WTC11 (cell line): Measurements from ENCODE around the gene KCNK17. TPM values are rescaled to one million over a fixed set of nuclear protein-coding genes. Genes with fewer than 3 reads are reported as not detected.

ENCODE experiments used
- ATAC-seq: fragments of 200-7000 bp; cut with Tn5 transposase; 2 replicates; pipeline ENCODE4 v1.10.0; 2021; ENCODE audit warnings: mild to moderate bottlenecking, moderate library complexity
- CTCF ChIA-PET: fragments of 300-600 bp; sonication (Branson Sonifier 250); formaldehyde crosslinking; loops from one replicate; lab custom pipeline; 2021; ENCODE audit warnings: antibody characterized with exemption; lab: Charles Lee
- POLR2A ChIA-PET: fragments of 350-600 bp; sonication (Branson Sonifier 250); formaldehyde crosslinking; loops from one replicate; lab custom pipeline; 2021; ENCODE audit warnings: antibody characterized with exemption; lab: Charles Lee
- DNase-seq: peaks from one replicate; pipeline ENCODE4 v3.0.0; 2021; ENCODE audit warnings: low spot score
- H3K27ac Mint-ChIP-seq: 2 replicates; pipeline ENCODE4 v1.8.0; 2021; ENCODE audit warnings: mixed read lengths
- H3K27me3 Mint-ChIP-seq: 2 replicates; pipeline ENCODE4 v1.8.0; 2021; ENCODE audit warnings: low read depth, mild to moderate bottlenecking, moderate library complexity, mixed read lengths
- H3K36me3 Mint-ChIP-seq: 2 replicates; pipeline ENCODE4 v1.8.0; 2021; ENCODE audit warnings: mixed read lengths
- H3K4me1 Mint-ChIP-seq: 2 replicates; pipeline ENCODE4 v1.8.0; 2022; ENCODE audit warnings: mixed read lengths
- H3K4me3 Mint-ChIP-seq: 2 replicates; pipeline ENCODE4 v1.8.0; 2021; ENCODE audit warnings: mild to moderate bottlenecking, moderate library complexity, mixed read lengths
- H3K9me3 Mint-ChIP-seq: 2 replicates; pipeline ENCODE4 v1.8.0; 2021; ENCODE audit warnings: mixed read lengths
- FOXK1 ChIP-seq: sonication (generic); formaldehyde crosslinking; IDR thresholded peaks from 2 replicates; pipeline ENCODE4 v1.8.0; 2022; ENCODE audit warnings: mild to moderate bottlenecking, moderate library complexity, missing genetic modification reagents
- GRHL2 ChIP-seq: fragments of 250-450 bp; sonication (Bioruptor Pico); IDR thresholded peaks from 2 replicates; pipeline ENCODE4 v1.8.0; 2022; ENCODE audit warnings: mild to moderate bottlenecking, moderate library complexity; ENCODE audit not compliant: insufficient replicate concordance, severe bottlenecking
- GTF2I ChIP-seq: fragments of 250-450 bp; sonication (Bioruptor Pico); conservative IDR thresholded peaks from 2 replicates; pipeline ENCODE4 v1.4.0; 2021; ENCODE audit warnings: mild to moderate bottlenecking
- HMGA2 ChIP-seq: fragments of 250-450 bp; sonication (Bioruptor Pico); IDR thresholded peaks from 2 replicates; pipeline ENCODE4 v1.4.0; 2021; ENCODE audit warnings: mild to moderate bottlenecking, moderate library complexity
- NR1H2 ChIP-seq: sonication (generic); formaldehyde crosslinking; IDR thresholded peaks from 2 replicates; pipeline ENCODE4 v1.9.0; 2021; ENCODE audit warnings: mild to moderate bottlenecking, moderate library complexity, missing genetic modification reagents
- NR2C2 ChIP-seq: sonication (generic); formaldehyde crosslinking; IDR thresholded peaks from 2 replicates; pipeline ENCODE4 v1.8.0; 2022; ENCODE audit warnings: mild to moderate bottlenecking, missing genetic modification reagents
- RELA ChIP-seq: sonication (generic); formaldehyde crosslinking; IDR thresholded peaks from 2 replicates; pipeline ENCODE4 v1.8.1; 2022; ENCODE audit warnings: missing genetic modification reagents, mild to moderate bottlenecking, borderline replicate concordance
- RORB ChIP-seq: fragments of 250-450 bp; sonication (Bioruptor Pico); IDR thresholded peaks from 2 replicates; pipeline ENCODE4 v1.9.0; 2021; ENCODE audit warnings: mild to moderate bottlenecking
- SMAD3 ChIP-seq: sonication (generic); formaldehyde crosslinking; IDR thresholded peaks from 2 replicates; pipeline ENCODE4 v1.8.0; 2022; ENCODE audit warnings: missing genetic modification reagents, mild to moderate bottlenecking, borderline replicate concordance
- TP53 ChIP-seq: sonication (generic); formaldehyde crosslinking; IDR thresholded peaks from 2 replicates; pipeline ENCODE4 v1.8.1; 2023; ENCODE audit warnings: mild to moderate bottlenecking, missing genetic modification reagents
- total RNA-seq: library from RNA; stranded (reverse); gene quantifications from 3 replicates; pipeline ENCODE4 v1.2.3, GENCODE V29; 2021
- TF ChIP-seq, protein P1 (sequence below): fragments of 250-450 bp; sonication (Bioruptor Pico); IDR thresholded peaks from 2 replicates; pipeline ENCODE4 v1.9.0; 2021; ENCODE audit warnings: mild to moderate bottlenecking, borderline replicate concordance
- TF ChIP-seq, protein P2 (sequence below): fragments of 250-450 bp; sonication (Bioruptor Pico); conservative IDR thresholded peaks from 2 replicates; pipeline ENCODE4 v1.9.0; 2021; ENCODE audit warnings: mild to moderate bottlenecking
- TF ChIP-seq, protein P3 (sequence below): sonication (generic); formaldehyde crosslinking; IDR thresholded peaks from 2 replicates; pipeline ENCODE4 v1.8.1; 2022; ENCODE audit warnings: missing genetic modification reagents, borderline replicate concordance
- TF ChIP-seq, protein P4 (sequence below): fragments of 250-450 bp; sonication (Bioruptor Pico); IDR thresholded peaks from 2 replicates; pipeline ENCODE4 v2.1.2; 2022; ENCODE audit warnings: mild to moderate bottlenecking, moderate library complexity

KCNK17 gene
- total RNA-seq, 1 experiment from 2014 or later, result 2.1 TPM

- ATAC-seq (no peak), DNase-seq (no peak)
- Mint-ChIP-seq H3K4me1 (peaks cover 9% of the 10 kb centered on the region), H3K27me3 (peaks cover 2% of the 10 kb centered on the region; the same call in 1 of the 2 replicates), H3K36me3 (peaks cover 2% of the 10 kb centered on the region), H3K4me3 (no peak overlapping the region), H3K27ac (no peak overlapping the region), H3K9me3 (peaks cover 6% of the 10 kb centered on the region)
- TF ChIP-seq SMAD3 (CRISPR knock-in tag) (no peak), HMGA2 (CRISPR knock-in tag) (no peak), TP53 (no peak), RELA (no peak), GTF2I (CRISPR knock-in tag) (no peak), FOXK1 (CRISPR knock-in tag) (no peak), GRHL2 (CRISPR knock-in tag) (no peak), NR1H2 (CRISPR knock-in tag) (no peak), RORB (CRISPR knock-in tag) (no peak), NR2C2 (CRISPR knock-in tag) (no peak)
- TF ChIP-seq, protein P1, sequence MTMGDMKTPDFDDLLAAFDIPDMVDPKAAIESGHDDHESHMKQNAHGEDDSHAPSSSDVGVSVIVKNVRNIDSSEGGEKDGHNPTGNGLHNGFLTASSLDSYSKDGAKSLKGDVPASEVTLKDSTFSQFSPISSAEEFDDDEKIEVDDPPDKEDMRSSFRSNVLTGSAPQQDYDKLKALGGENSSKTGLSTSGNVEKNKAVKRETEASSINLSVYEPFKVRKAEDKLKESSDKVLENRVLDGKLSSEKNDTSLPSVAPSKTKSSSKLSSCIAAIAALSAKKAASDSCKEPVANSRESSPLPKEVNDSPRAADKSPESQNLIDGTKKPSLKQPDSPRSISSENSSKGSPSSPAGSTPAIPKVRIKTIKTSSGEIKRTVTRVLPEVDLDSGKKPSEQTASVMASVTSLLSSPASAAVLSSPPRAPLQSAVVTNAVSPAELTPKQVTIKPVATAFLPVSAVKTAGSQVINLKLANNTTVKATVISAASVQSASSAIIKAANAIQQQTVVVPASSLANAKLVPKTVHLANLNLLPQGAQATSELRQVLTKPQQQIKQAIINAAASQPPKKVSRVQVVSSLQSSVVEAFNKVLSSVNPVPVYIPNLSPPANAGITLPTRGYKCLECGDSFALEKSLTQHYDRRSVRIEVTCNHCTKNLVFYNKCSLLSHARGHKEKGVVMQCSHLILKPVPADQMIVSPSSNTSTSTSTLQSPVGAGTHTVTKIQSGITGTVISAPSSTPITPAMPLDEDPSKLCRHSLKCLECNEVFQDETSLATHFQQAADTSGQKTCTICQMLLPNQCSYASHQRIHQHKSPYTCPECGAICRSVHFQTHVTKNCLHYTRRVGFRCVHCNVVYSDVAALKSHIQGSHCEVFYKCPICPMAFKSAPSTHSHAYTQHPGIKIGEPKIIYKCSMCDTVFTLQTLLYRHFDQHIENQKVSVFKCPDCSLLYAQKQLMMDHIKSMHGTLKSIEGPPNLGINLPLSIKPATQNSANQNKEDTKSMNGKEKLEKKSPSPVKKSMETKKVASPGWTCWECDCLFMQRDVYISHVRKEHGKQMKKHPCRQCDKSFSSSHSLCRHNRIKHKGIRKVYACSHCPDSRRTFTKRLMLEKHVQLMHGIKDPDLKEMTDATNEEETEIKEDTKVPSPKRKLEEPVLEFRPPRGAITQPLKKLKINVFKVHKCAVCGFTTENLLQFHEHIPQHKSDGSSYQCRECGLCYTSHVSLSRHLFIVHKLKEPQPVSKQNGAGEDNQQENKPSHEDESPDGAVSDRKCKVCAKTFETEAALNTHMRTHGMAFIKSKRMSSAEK (CRISPR knock-in tag), result no peak
- TF ChIP-seq, protein P2, sequence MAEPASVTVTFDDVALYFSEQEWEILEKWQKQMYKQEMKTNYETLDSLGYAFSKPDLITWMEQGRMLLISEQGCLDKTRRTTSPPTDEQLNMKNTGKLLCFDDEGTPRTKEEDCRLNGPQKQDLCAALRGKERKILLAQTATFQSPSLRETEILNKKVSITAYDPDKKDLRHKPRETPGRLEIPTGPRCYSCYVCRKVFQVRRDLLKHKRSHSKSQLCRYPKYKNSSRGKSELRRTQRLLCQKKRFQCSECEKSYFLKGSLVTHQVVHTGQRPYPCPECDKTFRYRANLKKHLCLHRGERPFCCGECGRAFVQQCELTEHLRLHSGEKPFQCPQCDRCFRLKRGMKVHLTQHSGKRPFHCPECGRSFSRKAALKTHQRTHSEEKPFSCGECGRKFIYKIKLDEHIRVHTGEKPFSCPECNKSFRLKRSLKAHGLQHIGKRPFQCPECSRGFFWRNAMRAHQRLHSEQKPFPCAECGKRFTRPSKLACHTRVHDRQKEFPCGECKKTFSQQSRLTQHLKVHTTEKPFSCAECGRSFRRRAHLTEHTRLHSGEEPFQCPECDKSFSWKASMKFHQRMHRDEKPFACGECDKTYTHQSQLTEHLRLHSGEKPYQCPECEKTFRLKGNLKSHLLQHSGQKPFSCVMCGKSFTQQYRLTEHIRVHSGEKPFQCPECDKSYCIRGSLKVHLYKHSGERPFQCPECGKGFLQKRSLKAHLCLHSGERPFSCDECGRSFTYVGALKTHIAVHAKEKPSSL (CRISPR knock-in tag), result no peak
- TF ChIP-seq, protein P3, sequence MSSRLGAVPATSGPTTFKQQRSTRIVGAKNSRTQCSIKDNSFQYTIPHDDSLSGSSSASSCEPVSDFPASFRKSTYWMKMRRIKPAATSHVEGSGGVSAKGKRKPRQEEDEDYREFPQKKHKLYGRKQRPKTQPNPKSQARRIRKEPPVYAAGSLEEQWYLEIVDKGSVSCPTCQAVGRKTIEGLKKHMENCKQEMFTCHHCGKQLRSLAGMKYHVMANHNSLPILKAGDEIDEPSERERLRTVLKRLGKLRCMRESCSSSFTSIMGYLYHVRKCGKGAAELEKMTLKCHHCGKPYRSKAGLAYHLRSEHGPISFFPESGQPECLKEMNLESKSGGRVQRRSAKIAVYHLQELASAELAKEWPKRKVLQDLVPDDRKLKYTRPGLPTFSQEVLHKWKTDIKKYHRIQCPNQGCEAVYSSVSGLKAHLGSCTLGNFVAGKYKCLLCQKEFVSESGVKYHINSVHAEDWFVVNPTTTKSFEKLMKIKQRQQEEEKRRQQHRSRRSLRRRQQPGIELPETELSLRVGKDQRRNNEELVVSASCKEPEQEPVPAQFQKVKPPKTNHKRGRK (CRISPR knock-in tag), result no peak
- TF ChIP-seq, protein P4, sequence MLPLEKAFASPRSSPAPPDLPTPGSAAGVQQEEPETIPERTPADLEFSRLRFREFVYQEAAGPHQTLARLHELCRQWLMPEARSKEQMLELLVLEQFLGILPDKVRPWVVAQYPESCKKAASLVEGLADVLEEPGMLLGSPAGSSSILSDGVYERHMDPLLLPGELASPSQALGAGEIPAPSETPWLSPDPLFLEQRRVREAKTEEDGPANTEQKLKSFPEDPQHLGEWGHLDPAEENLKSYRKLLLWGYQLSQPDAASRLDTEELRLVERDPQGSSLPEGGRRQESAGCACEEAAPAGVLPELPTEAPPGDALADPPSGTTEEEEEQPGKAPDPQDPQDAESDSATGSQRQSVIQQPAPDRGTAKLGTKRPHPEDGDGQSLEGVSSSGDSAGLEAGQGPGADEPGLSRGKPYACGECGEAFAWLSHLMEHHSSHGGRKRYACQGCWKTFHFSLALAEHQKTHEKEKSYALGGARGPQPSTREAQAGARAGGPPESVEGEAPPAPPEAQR (CRISPR knock-in tag), result no peak
- POLR2A ChIA-PET, result no interaction called here
- CTCF ChIA-PET, result interaction anchor here (1.1 kb wide), 1 partner anchor 55 kb away, joined by 3 read pairs; no protein-coding TSS in a partner anchor
These were observed 64.9 kb downstream of the KCNK17 start for GRCh38 chr6:39249278-39249677.

Other genes with a start within 250 kb of the KCNK17 start
- 6.9 to 7.7 TPM (median 7.4 TPM) in 3 replicates for gene SAYSD1, start 199.2 kb downstream of the KCNK17 start, total RNA-seq
- 31.7 to 41.8 TPM (median 34.3 TPM) in 3 replicates for gene KCNK5, start 84.9 kb downstream of the KCNK17 start, total RNA-seq
- gene KCNK16, start 8.3 kb upstream of the KCNK17 start, total RNA-seq, result not detected in 3 replicates